Mammary epithelial cell (primary cell): ENCODE measurements around the gene ACOT9.

Experiments
- CTCF ChIP-seq, 2 donors: IDR thresholded peaks in 1 of 2; conservative IDR thresholded peaks in 1 of 2; 2 replicates each; pipeline ENCODE4 v1.5.1; 2011 to 2012; ENCODE audit warnings: inconsistent platforms in 2 of 2, low read length in 2 of 2, mild to moderate bottlenecking in 2 of 2, control low read depth in 1 of 2, low read depth in 1 of 2; ENCODE audit not compliant: insufficient read depth in 1 of 2; ENCODE audit errors: extremely low read depth in 1 of 2
- EZH2 ChIP-seq: IDR thresholded peaks from 2 replicates; pipeline ENCODE4 v1.6.1; 2012; ENCODE audit warnings: low read length, inconsistent platforms, borderline replicate concordance

DNA sequence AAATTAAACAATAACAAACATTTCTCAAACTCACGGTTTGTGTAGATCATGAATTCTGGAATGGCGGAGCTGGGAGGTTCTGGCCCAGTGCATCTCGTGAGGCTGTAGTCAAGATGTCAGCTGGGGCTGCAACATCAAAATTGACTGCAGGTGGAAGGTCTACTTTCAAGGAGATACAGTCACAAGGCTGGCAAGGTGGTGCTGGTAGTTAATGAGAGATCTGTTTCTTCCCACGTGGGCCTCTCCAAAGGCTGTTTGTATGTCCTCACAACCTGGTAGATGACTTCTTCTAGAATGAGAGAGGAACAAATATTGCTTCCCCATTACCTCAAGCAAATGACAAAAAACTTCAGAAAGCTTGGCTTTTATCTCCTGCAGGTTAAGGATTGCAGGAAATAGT lies 83.7 kb downstream of the ACOT9 start:
- TF ChIP-seq CTCF (conservative IDR thresholded peaks at IDR 0.05 in 1 of 2, IDR thresholded peaks at IDR 0.05 in 1 of 2; ENCODE audit: extremely low read depth in 1 of 2, insufficient read depth in 1 of 2, low read depth in 1 of 2, low read length in 2 of 2) (no peak), EZH2 (no peak)
